Activated T-cell treated with anti-CD3 and anti-CD28 coated beads, Interleukin-2, amount 50 U/mL, for 72 hours (primary cell): ENCODE measurements around the gene ZSCAN5A. TPM values are rescaled to one million over a fixed set of nuclear protein-coding genes. Genes with fewer than 3 reads are reported as not detected.
A peak's percentile ranks its signal among the peaks of the same experiment; 100 is the strongest.
"Not testable (repeated sequence)": the region's sequence is repeated elsewhere in the genome, so short reads cannot be mapped to it uniquely, and the experiment has no call there.

Experiments
- ATAC-seq, 2 donors: fragments of 150-1000 bp; cut with Tn5 transposase; replicated peaks in 1 of 2; 2 replicates each; pipeline ENCODE4 v1.10.0; 2021; ENCODE audit warnings: moderate library complexity in 2 of 2, mild to moderate bottlenecking in 1 of 2
- DNase-seq, 2 donors: peaks; one replicate each; pipeline ENCODE4 v3.0.0; 2021 to 2022; ENCODE audit warnings: mixed read lengths in 1 of 2
- H3K27ac Mint-ChIP-seq: one replicate; pipeline ENCODE4 v1.8.0; 2022; ENCODE audit warnings: mild to moderate bottlenecking, moderate library complexity, mixed read lengths
- H3K27me3 Mint-ChIP-seq: one replicate; pipeline ENCODE4 v1.8.0; 2022; ENCODE audit warnings: low read depth, mixed read lengths
- H3K36me3 Mint-ChIP-seq, 2 donors: one replicate each; pipeline ENCODE4 v1.8.0; 2022; ENCODE audit warnings: mixed read lengths in 2 of 2, mild to moderate bottlenecking in 1 of 2; ENCODE audit not compliant: insufficient read depth in 2 of 2
- H3K4me1 Mint-ChIP-seq: one replicate; pipeline ENCODE4 v1.8.0; 2022; ENCODE audit warnings: low read depth, mixed read lengths
- H3K4me3 Mint-ChIP-seq, 2 donors: one replicate each; pipeline ENCODE4 v1.8.0; 2022; ENCODE audit warnings: mild to moderate bottlenecking in 2 of 2, mixed read lengths in 2 of 2, moderate library complexity in 2 of 2
- H3K9me3 Mint-ChIP-seq, 2 donors: one replicate each; pipeline ENCODE4 v1.8.0; 2022; ENCODE audit warnings: mixed read lengths in 2 of 2
- total RNA-seq, 2 donors: library from RNA; stranded (reverse); gene quantifications; one replicate each; pipeline ENCODE4 v1.2.3, GENCODE V29; 2022

ZSCAN5A gene, protein sequence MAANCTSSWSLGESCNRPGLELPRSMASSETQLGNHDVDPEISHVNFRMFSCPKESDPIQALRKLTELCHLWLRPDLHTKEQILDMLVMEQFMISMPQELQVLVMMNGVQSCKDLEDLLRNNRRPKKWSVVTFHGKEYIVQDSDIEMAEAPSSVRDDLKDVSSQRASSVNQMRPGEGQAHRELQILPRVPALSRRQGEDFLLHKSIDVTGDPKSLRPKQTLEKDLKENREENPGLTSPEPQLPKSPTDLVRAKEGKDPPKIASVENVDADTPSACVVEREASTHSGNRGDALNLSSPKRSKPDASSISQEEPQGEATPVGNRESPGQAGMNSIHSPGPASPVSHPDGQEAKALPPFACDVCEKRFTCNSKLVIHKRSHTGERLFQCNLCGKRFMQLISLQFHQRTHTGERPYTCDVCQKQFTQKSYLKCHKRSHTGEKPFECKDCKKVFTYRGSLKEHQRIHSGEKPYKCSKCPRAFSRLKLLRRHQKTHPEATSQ
- 1 to 10 TPM; 8.3 to 8.4 TPM for total RNA-seq

DNA sequence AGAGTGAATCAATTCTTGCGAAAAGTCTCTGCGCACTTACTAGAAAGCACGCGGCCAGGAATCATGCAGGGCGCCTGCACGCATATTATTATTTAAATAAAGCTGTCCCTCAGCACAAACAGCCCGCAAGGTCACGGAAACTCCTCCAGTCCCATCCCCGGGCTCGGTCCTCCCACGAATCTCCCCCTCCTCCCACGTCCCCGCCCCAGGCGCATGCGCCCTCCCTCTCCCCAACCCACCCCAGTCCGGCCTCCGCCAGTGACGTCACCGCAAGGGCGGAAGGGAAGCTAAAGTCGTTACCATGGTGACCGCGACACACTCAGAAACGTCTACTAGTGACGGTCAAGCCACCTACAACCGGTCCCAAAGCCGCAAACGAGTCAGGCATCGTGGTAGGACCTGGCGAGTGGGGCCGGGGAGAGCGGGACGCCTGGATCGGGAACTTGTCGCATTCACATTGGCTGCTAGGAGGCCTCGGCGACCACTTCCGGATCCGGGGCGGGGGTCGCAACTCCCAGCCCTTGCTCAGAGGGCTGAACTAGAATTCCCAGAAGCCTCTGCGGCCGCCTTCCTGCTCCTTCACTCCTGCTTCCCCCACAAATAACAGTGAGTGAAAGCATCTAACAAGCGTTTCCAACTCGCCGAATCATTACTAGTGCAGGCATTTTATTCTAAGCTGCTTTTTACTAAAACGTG, at the start of gene ZSCAN5A:
Gene ZSCAN5A, minus strand, starts transcription at position 459 of the 696 bp plus-strand sequence. CDS start 89,793 bp downstream, outside the sequence.
- Mint-ChIP-seq H3K27me3 (no peaks in the 10 kb centered on the region), H3K27ac (peak within 1 kb of the TSS; percentile 95), H3K9me3 (peaks cover 0 to 2% of the 10 kb centered on the region in 2 donors), H3K36me3 (peaks cover 6 to 9% of the 10 kb centered on the region in 2 donors), H3K4me1 (peaks cover 37% of the 10 kb centered on the region), H3K4me3 (peak within 1 kb of the TSS; percentile 90 to 93)
- peak; percentile 95 to 96 for DNase-seq
- peak; percentile 86 to 88 for ATAC-seq

DNA sequence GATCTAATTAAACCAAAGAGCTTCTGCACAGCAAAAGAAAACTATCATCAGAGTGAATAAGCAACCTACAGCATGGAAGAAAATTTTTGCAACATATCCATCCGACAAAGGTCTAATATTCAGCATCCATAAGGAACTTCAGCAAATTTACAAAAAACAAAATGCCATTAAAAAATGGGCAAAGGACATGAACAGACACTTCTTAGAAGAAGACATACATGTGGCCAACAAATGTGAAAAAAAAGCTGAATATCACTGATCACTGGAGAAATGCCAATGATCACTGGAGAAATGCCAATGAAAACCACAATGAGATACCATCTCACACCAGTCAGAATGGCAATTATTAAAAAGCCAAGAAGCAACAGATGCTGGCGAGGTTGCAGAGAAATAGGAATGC, 46.2 kb upstream of the ZSCAN5A start:
- H3K4me1 Mint-ChIP-seq, result no peaks in the 10 kb centered on the region
- no peak overlapping the region for H3K4me3 Mint-ChIP-seq
- no peak for DNase-seq
- H3K27ac Mint-ChIP-seq, result no peak overlapping the region
- peaks cover 30 to 40% of the 10 kb centered on the region in 2 donors for H3K9me3 Mint-ChIP-seq
- peaks cover 17 to 35% of the 10 kb centered on the region in 2 donors for H3K36me3 Mint-ChIP-seq
- no peak for ATAC-seq
- H3K27me3 Mint-ChIP-seq, result no peaks in the 10 kb centered on the region

DNA sequence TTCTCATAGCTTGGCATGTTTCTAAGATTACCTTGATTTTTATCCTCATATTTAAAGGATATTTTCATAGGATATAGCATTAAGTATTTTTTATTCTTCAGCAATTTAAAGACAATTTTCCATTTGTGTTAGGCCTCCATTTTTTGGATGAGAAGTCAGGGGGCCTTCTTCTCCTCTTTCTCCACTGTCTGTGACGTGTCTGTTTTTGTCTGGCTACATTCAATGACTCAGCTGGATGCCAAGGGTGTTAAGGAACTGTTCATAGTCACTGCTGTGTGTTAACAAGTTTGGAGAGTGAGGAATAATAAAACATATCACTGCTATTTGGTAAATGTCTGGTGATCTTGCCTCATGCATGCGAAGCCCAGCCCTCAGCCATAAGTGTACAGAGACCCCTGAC, 42.3 kb upstream of the ZSCAN5A start:
- H3K4me3 Mint-ChIP-seq, result no peak overlapping the region
- H3K9me3 Mint-ChIP-seq, result peaks cover 18 to 22% of the 10 kb centered on the region in 2 donors
- H3K27me3 Mint-ChIP-seq, result no peaks in the 10 kb centered on the region
- no peaks in the 10 kb centered on the region for H3K4me1 Mint-ChIP-seq
- H3K36me3 Mint-ChIP-seq, result peaks cover 9 to 22% of the 10 kb centered on the region in 2 donors
- H3K27ac Mint-ChIP-seq, result no peak overlapping the region
- ATAC-seq (no peak), DNase-seq (no peak)

DNA sequence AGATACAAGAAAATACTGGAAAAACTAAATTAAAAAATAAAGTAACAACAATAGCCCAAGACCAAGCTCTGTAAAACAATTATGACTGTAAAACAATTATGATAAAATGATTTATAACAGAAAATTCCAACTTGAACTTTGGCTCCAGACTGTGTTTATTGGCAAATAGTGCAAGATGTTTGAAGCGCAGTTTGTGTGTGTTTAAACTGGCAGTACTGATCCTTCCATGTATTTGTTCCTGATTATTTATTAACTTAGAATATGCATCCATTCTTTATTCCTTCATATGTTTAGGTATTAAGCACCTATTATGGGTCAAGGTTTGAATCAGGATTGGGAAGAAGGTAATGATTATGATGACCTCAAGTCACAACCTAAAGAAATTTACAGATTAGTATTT, 40.9 kb upstream of the ZSCAN5A start:
- H3K9me3 Mint-ChIP-seq, result peaks cover 11 to 19% of the 10 kb centered on the region in 2 donors
- no peaks in the 10 kb centered on the region for H3K4me1 Mint-ChIP-seq
- ATAC-seq (no peak), DNase-seq (no peak)
- H3K27ac Mint-ChIP-seq, result no peak overlapping the region
- H3K4me3 Mint-ChIP-seq, result no peak overlapping the region
- H3K36me3 Mint-ChIP-seq, result peaks cover 4 to 19% of the 10 kb centered on the region in 2 donors
- H3K27me3 Mint-ChIP-seq, result no peaks in the 10 kb centered on the region

DNA sequence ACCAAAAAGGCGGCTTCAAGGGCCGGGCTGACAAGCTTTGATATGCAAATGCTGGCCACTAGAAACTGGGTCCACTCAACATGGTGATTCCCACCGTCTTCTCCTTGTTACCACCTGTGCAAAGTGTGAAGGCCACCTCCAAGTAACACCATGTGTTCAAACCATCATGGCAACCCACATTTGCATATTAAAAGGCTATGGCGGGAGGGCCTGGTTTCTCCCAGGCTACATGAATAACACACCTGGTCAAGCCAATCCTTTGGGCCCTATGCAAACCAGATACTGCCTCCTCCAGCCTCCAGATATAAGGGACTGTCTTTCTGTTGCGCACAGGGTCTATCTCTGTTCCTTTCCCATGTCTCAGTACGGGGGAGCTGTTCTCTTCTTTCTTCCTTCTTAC, 36.6 kb upstream of the ZSCAN5A start:
- Mint-ChIP-seq H3K4me3 (no peak overlapping the region), H3K27me3 (no peaks in the 10 kb centered on the region), H3K27ac (no peak overlapping the region), H3K9me3 (no peaks in the 10 kb centered on the region), H3K4me1 (no peaks in the 10 kb centered on the region), H3K36me3 (no peaks in the 10 kb centered on the region)
- ATAC-seq (no peak), DNase-seq (no peak)

DNA sequence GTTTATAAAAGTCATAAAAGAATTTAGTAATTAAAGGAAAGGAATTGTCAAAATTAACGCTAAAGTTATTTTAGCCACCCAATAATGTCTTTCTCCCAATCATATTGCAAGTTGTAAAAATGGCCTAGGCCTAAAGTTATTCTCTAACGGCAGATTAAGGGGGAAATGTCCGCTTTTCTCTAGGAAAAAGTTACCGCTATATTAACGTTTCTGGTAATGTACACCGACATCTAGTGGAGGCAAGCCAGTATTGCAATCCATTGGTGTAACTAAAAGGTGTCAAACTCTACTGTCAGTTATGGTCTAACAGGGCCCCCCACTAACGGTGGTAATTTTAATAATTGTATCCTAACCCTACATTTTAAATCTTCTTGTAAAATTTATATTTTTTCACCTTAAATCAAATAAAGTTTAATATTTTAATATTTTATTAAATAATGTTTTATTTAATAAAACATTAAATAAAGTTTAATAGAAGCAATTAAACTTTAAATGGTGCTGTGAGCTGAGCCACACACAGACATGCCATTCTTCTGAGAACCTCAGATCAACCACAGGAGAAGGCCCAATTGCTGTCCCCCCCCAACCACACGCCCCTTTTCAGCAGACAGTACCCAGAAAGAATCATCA, 35.9 kb upstream of the ZSCAN5A start:
- no peaks in the 10 kb centered on the region for H3K27me3 Mint-ChIP-seq
- H3K36me3 Mint-ChIP-seq, result no peaks in the 10 kb centered on the region
- ATAC-seq (no peak), DNase-seq (peak; percentile 46 to 48)
- H3K4me3 Mint-ChIP-seq, result no peak overlapping the region
- no peaks in the 10 kb centered on the region for H3K4me1 Mint-ChIP-seq
- no peak overlapping the region for H3K27ac Mint-ChIP-seq
- H3K9me3 Mint-ChIP-seq, result no peaks in the 10 kb centered on the region

DNA sequence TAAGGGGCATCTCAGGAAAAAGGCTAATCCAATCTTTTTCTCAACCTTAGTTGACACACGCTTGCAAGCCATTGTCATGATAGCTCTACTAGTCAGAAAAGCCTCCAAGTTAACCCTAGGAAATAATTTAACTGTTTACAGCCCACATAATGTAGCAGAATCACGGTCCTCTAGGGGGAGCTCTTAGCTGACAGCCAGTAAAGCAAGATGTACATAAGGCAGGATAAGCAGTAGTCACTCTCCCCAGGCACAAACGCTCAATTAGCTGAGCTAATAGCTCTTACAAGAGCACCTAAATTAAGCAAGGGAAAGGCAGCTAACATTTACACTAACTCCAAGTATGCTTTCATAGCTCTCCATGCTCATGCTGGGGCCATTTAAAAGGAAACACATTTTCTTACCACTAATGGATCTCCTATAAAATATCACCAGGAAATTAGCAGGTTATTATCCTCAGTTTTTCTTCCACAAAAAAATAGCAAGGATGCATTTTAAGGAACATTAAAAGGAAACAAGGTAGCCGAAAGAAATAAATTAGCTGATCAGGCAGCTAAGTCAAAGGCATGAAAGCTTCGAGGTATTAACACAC, 33.7 kb upstream of the ZSCAN5A start:
- Mint-ChIP-seq H3K36me3 (no peaks in the 10 kb centered on the region), H3K4me1 (no peaks in the 10 kb centered on the region), H3K27me3 (no peaks in the 10 kb centered on the region), H3K9me3 (no peaks in the 10 kb centered on the region), H3K4me3 (no peak overlapping the region), H3K27ac (no peak overlapping the region)
- DNase-seq (peak; percentile 33 to 38), ATAC-seq (no peak)

DNA sequence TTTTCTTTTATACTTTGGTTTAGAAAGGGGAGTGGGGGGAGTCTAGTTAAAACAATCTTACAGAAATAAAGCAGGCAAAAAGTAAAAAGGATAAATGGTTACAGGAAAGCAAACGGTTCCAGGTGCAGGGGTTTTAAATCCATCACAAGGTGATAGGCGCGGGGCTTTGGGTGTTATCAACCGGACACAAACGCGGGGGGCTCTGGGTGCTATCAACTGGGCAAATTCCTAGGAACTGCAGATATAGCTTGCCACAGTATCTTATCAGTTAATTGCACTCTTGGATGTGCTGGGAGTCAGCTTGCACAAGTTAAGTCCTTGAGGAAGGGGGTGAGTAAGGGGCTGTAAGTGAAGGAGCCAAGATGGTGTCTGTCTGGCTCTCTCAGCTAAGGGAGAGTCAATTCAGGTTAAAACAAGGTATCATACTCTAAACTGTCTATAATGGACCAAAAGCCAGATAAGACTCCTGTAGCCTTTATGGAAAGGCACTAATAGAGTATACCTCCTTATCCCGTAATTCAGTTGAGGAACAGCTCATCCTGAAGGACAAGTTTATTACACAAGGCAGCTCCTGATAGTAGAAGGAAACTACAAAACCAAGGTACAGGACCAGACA, 32.6 kb upstream of the ZSCAN5A start:
- ATAC-seq, result no peak
- Mint-ChIP-seq H3K27ac (no peak overlapping the region), H3K4me3 (no peak overlapping the region), H3K36me3 (peaks cover 1 to 4% of the 10 kb centered on the region in 2 donors), H3K9me3 (peaks cover 5 to 7% of the 10 kb centered on the region in 2 donors), H3K4me1 (no peaks in the 10 kb centered on the region), H3K27me3 (no peaks in the 10 kb centered on the region)
- DNase-seq, result no peak

DNA sequence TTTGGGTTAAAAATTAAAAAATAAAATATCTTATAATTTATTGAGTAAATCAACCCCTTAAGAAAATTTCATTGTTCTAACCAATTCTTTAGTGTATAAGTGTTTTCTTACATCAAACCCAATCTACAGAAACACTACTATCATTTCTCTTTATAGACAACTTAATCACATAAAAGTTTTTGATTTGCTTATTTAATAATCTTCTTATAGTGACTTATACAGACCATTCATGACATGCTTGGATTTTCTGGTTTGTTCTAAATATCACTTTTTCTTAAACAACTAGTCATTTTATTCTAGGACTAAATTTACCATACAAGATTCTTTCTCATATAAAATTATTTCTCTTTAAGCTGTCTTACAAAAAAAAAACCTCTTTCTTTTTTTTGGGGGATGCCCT, 27.3 kb upstream of the ZSCAN5A start:
- Mint-ChIP-seq H3K9me3 (peaks cover 8 to 12% of the 10 kb centered on the region in 2 donors), H3K4me3 (no peak overlapping the region), H3K36me3 (peaks cover 3 to 13% of the 10 kb centered on the region in 2 donors), H3K4me1 (no peaks in the 10 kb centered on the region), H3K27ac (no peak overlapping the region), H3K27me3 (no peaks in the 10 kb centered on the region)
- ATAC-seq (no peak), DNase-seq (no peak)

DNA sequence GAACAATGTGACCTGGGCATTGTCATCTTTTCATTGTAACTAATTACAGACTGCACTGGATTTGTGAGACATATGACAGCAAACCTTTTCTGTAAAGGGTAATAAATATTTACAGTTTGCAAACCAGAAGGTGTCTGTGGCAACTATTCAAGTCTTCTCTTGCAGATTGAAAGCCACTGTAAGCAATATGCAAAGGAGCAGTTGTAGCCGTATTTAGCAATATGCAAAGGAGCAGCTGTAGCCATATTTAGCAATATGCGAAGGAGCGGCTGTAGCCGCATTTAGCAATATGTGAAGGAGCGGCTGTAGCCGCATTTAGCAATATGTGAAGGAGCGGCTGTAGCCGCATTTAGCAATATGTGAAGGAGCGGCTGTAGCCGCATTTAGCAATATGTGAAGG, 24.4 kb upstream of the ZSCAN5A start:
- not testable (repeated sequence) for H3K4me3 Mint-ChIP-seq, H3K4me1 Mint-ChIP-seq, DNase-seq, ATAC-seq, H3K27ac Mint-ChIP-seq, H3K27me3 Mint-ChIP-seq
- H3K9me3 Mint-ChIP-seq, result peaks cover 8 to 12% of the 10 kb centered on the region in 2 donors
- peaks cover 3 to 13% of the 10 kb centered on the region in 2 donors for H3K36me3 Mint-ChIP-seq

DNA sequence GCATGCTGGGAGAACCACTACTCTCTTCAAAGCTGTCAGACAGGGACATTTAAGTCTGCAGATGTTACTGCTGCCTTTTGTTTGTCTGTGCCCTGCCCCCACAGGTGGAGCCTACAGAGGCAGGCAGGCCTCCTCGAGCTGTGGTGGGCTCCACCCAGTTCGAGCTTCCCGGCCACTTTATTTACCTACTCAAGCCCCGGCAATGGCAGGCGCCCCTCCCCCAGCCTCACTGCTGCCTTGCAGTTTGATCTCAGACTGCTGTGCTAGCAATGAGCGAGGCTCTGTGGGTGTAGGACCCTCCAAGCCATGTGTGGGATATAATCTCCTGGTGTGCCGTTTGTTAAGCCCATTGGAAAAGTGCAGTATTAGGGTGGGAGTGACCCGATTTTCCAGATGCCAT, 22.4 kb upstream of the ZSCAN5A start:
- not testable (repeated sequence) for H3K4me1 Mint-ChIP-seq, H3K4me3 Mint-ChIP-seq, ATAC-seq, H3K9me3 Mint-ChIP-seq, H3K27ac Mint-ChIP-seq, DNase-seq, H3K36me3 Mint-ChIP-seq, H3K27me3 Mint-ChIP-seq

DNA sequence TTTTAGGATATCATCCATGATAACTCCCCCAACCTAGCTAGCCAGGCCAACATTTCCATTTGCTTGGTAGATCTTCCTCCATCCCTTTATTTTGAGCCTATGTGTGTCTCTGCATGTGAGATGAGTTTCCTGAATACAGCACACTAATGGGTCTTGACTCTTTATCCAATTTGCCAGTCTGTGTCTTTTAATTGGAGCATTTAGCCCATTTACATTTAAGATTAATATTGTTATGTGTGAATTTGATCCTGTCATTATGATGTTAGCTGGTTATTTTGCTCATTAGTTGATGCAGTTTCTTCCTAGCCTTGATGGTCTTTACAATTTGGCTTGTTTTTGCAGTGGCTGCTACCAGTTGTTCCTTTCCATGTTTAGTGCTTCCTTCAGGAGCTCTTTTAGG, 20.7 kb upstream of the ZSCAN5A start:
- not testable (repeated sequence) for H3K36me3 Mint-ChIP-seq, H3K9me3 Mint-ChIP-seq, H3K27ac Mint-ChIP-seq, ATAC-seq, DNase-seq, H3K27me3 Mint-ChIP-seq, H3K4me3 Mint-ChIP-seq, H3K4me1 Mint-ChIP-seq
